ENCODE results near the gene TREML2.
"Not testable (repeated sequence)": the region's sequence is repeated elsewhere in the genome, so short reads cannot be mapped to it uniquely, and the experiment has no call there.

The TREML2 gene

GRCh38 chr6:41204156-41204555 lies 3.2 kb upstream of the TREML2 start:
- no peak for DNase-seq

GRCh38 chr6:41201764-41202173 lies 820 bp upstream of the TREML2 start:
- no peak for DNase-seq

DNA sequence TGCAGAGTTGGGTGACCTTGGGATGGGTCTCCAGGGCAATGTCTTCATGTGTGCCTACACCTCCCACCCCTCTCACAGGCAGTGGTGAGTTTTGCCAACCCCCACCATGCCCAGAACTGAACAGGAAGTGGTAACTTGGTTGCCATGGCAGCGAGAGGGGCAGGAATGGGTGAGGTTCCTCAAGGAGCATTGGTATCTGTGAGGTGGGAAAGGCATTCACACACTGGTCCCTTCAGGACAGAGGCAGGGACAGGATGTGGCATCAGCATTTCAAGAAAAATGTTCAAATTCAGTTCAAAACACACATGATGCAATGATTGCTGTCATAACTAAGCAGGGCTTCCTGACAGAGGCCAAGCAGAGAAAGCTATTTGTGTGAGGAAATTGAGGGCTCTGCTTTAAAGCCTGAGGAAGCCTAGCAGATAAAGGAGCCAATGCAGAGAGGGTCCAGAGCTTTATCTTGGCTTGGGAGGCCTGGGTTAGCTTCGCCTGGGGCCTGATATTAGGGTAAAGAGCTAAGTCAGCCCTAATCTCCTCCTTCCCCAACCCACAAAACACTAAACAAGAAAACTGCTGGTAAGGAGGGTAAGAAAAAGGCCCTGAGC lies 551 bp downstream of the TREML2 start:
- DNase-seq, result no peak

- no peak for DNase-seq
Observed at GRCh38 chr6:41199552-41200246, 1.2 kb downstream of the TREML2 start.

DNA sequence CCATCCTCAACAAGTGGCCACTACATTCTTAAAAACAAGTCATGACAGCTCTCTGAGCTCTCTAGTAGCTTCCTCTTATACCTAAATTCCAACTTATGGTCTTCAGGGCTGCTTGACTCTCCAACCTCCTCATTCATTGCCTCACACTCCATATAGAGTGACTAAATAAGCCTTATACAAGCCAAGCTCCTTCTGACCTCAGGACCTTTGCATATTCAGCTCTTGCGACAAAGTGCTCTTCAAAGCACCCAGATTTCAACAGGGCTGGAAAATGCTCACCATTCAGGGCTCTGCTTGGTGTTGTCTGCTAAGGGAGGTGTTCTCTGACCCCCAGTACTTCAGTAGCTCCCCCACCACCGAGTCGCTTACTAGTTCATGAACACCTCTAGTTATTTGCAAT lies 3.7 kb downstream of the TREML2 start:
- DNase-seq, result no peak

DNA sequence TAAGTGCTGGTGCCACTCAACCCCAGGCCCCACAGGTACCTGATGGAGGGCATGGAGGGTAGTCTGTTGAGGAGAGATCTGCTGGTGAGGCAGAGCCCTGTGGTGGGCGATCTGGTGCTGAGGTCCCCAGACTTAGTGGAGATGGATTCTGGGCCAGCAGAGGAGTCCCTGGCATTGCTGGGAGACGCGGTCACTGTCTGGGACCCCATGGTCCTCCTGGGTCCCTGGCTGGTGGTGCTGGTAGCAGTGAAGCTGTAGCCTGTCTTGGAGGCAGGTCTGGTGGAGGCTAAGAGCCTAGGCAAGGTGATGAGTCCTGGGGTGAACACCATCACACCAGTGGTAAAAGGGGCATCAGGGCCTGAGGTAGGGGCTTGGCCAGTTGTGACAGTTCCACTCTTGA lies 6.6 kb downstream of the TREML2 start:
- DNase-seq, result no peak

DNA sequence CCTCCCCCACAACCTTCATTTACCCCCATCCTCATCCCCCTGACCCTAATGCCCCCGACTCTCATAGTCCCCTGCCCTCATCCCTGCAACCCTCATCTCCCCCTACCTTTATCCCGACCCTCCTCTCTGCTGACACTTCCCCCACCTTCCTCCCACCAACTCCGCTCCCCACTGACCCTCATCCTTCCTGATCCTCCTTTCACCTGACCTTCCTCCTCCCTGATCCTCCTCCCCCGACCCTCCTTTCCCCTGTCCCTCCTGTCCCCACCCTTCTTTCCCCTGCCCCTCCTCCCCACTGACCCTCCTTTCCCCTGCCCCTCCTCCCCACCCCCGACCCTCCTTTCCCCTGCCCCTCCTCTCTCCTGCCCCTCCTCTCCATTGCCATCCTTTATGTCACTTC lies 7.1 kb downstream of the TREML2 start:
- DNase-seq, result no peak

DNA sequence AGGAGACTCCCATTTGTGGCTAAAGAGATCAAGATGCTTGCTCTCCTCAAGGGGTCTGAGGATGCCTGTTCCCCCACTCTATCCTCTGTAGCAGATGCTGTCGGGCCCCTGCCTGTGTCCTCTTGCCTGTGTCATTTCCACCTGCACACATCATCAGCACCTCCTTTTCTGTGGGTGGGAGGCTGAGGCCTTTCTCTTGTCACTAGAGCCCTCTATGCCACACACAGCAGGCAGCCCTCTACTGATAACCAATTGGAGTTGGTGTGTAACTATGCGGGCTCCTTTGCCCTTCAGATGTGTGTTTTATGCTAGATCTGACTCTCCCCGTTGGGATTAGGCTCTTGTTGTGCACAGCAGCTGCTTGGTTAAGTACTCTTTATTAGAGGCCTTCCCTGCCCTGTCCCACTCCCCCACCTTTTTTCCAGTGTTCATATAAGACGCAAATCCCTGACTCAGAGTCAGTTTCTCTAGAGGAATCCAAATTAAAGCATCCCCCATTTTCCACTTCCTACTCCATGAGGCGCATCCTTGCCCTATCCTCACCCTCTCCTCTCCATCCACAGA lies 7.7 kb downstream of the TREML2 start:
- DNase-seq, result no peak

- no peak for DNase-seq
Observed at GRCh38 chr6:41191569-41191968, 9.4 kb downstream of the TREML2 start.

GRCh38 chr6:41190791-41191190 lies 10.2 kb downstream of the TREML2 start:
- DNase-seq, result no peak

DNA sequence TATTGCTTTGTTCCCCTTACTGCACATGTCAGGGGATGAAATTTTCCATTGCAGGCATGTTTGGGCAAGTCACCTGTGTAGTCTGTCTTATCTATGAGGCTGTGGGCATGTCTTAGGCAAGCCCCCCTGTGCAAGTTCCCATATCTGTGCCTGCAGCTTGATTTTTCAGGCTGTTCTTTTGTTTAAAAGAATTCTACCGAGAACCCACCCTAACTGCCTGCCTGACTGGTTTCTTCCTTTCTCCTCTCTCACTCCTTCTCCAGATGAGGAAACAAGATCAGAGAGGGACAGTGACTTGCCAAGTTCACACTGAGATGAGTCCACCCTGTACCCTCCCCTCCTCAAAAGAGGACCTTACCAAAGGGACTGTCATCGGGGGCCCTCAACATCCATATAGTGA lies 11.0 kb downstream of the TREML2 start:
- DNase-seq, result no peak

GRCh38 chr6:41189046-41189445 lies 11.9 kb downstream of the TREML2 start:
- DNase-seq, result not testable (repeated sequence)

DNA sequence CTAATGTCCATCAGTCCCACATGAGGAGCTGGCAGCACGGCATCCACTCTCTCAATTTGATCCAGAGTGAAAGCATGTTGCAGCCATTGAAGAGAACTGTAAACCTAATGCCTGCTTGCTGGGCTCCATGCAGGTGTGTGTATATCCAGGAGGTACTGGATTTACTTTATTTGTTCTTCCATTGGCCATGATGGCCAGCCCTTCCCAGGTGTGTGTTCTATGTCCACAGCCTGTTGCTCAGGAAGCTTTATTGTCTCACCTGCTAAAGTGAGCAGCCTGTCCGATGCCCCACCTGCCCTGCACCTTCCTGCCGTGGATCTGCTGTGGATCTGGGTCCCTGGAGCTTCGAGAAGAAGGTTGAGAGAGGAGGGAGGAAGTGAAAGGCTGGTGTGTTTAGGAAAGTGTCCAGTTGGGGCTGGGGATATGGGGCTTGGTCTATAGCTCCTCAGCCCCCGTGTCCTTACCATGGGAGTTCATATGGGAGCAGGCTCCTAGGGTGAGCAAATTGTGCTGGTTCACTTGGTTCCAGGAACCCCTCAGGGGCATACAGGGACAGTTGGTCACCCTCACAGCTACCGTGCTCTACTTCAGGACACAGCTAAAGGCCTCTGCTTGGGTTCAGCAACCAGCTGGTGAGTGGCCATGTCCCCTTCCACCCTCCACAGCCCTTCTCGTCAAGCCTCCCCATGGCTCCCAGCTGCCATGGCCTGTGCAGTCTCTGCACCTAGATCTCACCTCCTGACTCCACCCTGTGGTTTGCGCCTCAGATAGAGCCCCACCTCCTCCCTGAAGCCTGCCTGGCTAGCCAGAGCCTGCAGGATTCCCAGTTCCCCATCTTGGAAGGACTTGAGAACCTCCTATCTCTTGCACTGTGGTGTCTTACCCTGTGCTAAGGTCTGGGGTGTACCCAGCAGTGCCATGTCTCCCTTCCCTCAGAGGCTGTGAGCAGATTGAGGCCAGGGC lies 12.7 kb downstream of the TREML2 start:
- DNase-seq, result no peak

- DNase-seq, result no peak
Observed at GRCh38 chr6:41186031-41186562, 14.9 kb downstream of the TREML2 start.

DNA sequence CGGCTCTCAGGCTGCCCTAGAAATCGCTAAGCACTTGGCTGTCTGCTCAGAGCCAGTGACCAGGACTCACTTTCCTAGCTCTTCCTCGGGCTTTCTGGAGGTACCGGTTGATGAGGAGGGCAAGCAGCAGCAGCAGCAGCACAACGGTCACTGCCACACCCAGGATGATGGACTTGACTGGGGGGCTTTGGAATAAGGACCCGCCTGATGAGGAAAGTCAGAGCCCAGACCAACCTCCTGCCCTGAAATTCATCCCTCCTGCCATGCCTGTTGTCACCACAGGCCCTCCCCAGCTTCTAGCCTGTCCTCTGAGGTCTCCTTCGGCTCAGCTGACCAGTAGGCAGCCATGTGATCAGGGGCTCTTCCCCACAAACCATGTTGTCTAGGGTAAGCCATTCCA lies 16.2 kb downstream of the TREML2 start:
- DNase-seq, result no peak

GRCh38 chr6:41182069-41183034 lies 18.6 kb downstream of the TREML2 start:
- peak; percentile 66 for DNase-seq

DNA sequence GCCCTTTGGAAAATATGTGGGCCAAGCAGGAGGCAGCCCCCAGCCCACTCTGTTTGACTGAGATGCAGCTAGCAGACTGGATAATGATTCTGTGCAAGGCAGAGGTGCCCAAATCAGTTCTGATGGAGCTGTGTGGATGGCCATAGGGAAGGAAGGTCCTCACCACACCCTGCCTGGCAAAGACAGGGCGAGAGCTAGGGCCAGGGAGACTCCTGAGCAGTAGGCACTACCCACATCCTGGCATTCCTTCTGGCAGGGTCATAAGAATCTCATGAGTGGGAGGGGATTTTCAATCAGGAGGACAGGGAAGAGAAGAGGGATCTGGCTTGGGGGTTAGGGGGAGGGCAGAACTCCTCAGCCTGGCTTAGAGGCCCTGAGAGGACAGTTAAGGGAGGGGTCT lies 19.4 kb downstream of the TREML2 start:
- no peak for DNase-seq

- DNase-seq, result no peak
Observed at GRCh38 chr6:41179163-41179562, 21.8 kb downstream of the TREML2 start.

GRCh38 chr6:41177695-41178094 lies 23.3 kb downstream of the TREML2 start:
- DNase-seq, result no peak

- DNase-seq, result no peak
Observed at GRCh38 chr6:41177287-41177686, 23.7 kb downstream of the TREML2 start.

GRCh38 chr6:41176189-41176588 lies 24.8 kb downstream of the TREML2 start:
- DNase-seq, result no peak

DNA sequence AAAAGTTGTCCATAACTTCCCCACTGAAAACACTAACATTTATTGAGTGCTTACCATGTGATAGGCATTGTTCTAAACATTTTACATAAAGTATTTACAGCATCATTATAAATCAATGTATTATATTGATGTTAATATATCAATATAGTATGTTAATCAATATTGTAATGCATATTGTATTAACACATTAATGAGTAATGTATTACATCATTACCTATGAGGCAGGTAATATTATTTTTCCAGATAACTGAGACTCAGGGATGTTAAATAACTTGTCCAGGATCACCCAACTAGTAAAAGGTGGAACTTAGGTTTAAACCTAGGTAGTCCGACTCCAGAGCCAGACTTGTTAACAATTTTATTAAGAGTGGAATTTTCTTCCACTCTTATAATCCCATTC lies 25.9 kb downstream of the TREML2 start:
- no peak for DNase-seq

Measured in NCI-H187 treated with DMSO at 0.1 percent for 48 hours (cell line).